H9 (cell line): Measurements from ENCODE around the gene CLSTN3. TPM values are rescaled to one million over a fixed set of nuclear protein-coding genes. Genes with fewer than 3 reads are reported as not detected.
A peak's percentile ranks its signal among the peaks of the same experiment; 100 is the strongest.

Experiments used
- DNase-seq: peaks from one replicate; pipeline ENCODE4 v3.0.0-alpha.2; 2017
- H2AFZ ChIP-seq: one replicate; pipeline ENCODE4 v1.6.1; 2013; ENCODE audit warnings: mild to moderate bottlenecking, low read length, control low read depth, moderate library complexity
- H2AK5ac ChIP-seq: 2 replicates; pipeline ENCODE4 v1.6.1; 2013; ENCODE audit warnings: low read length, control low read depth, mixed read lengths; ENCODE audit not compliant: insufficient read length
- H2BK120ac ChIP-seq: one replicate; pipeline ENCODE4 v1.6.1; 2013; ENCODE audit warnings: low read depth, mild to moderate bottlenecking, low read length, control low read depth, inconsistent platforms; ENCODE audit not compliant: poor library complexity, severe bottlenecking
- H2BK12ac ChIP-seq: 2 replicates; pipeline ENCODE4 v1.6.1; 2013; ENCODE audit warnings: low read length, control low read depth, mixed read lengths, low read depth; ENCODE audit not compliant: insufficient read length
- H2BK15ac ChIP-seq: 2 replicates; pipeline ENCODE4 v1.6.1; 2013; ENCODE audit warnings: low read depth, low read length, control low read depth
- H2BK20ac ChIP-seq: one replicate; pipeline ENCODE4 v1.6.1; 2013; ENCODE audit warnings: low read depth, mild to moderate bottlenecking, low read length, control low read depth, inconsistent platforms; ENCODE audit not compliant: poor library complexity, severe bottlenecking
- H2BK5ac ChIP-seq: 2 replicates; pipeline ENCODE4 v1.6.1; 2013; ENCODE audit warnings: low read length, control low read depth, mixed read lengths; ENCODE audit not compliant: insufficient read length
- H3K14ac ChIP-seq: 2 replicates; pipeline ENCODE4 v1.6.1; 2013; ENCODE audit warnings: low read length, control low read depth; ENCODE audit not compliant: insufficient read depth
- H3K18ac ChIP-seq: 2 replicates; pipeline ENCODE4 v1.6.1; 2013; ENCODE audit warnings: low read depth, mild to moderate bottlenecking, mixed read lengths, low read length, control low read depth; ENCODE audit not compliant: insufficient read length
- H3K23ac ChIP-seq: 2 replicates; pipeline ENCODE4 v1.6.1; 2013; ENCODE audit warnings: low read length, control low read depth, mixed read lengths, low read depth; ENCODE audit not compliant: insufficient read length
- H3K23me2 ChIP-seq: 2 replicates; pipeline ENCODE4 v1.6.1; 2013; ENCODE audit warnings: low read depth, mild to moderate bottlenecking, mixed read lengths, low read length, control low read depth; ENCODE audit not compliant: insufficient read length, poor library complexity, severe bottlenecking
- H3K27ac ChIP-seq: 2 replicates; pipeline ENCODE4 v1.5.1; 2013; ENCODE audit warnings: low read length, control low read depth, mixed read lengths, low read depth; ENCODE audit not compliant: insufficient read length
- H3K27me3 ChIP-seq: 2 replicates; pipeline ENCODE4 v1.6.1; 2013; ENCODE audit warnings: low read length, control low read depth, inconsistent platforms; ENCODE audit not compliant: insufficient read depth
- H3K4ac ChIP-seq: 2 replicates; pipeline ENCODE4 v1.6.1; 2013; ENCODE audit warnings: low read depth, mild to moderate bottlenecking, control low read depth, inconsistent platforms, low read length, moderate library complexity
- H3K4me1 ChIP-seq: 2 replicates; pipeline ENCODE4 v1.6.1; 2013; ENCODE audit warnings: low read length, control low read depth, inconsistent platforms; ENCODE audit not compliant: insufficient read depth
- H3K4me2 ChIP-seq: 2 replicates; pipeline ENCODE4 v1.6.1; 2013; ENCODE audit warnings: low read length, control low read depth, mixed read lengths; ENCODE audit not compliant: insufficient read length, insufficient read depth
- H3K56ac ChIP-seq: 2 replicates; pipeline ENCODE4 v1.6.1; 2013; ENCODE audit warnings: low read depth, mild to moderate bottlenecking, mixed read lengths, low read length, control low read depth; ENCODE audit not compliant: insufficient read length
- H3K79me1 ChIP-seq: 2 replicates; pipeline ENCODE4 v1.6.1; 2013; ENCODE audit warnings: low read depth, mild to moderate bottlenecking, moderate library complexity, low read length, control low read depth, inconsistent platforms; ENCODE audit not compliant: insufficient read depth, poor library complexity, severe bottlenecking
- H3K79me2 ChIP-seq: 2 replicates; pipeline ENCODE4 v1.6.1; 2013; ENCODE audit warnings: low read length, control low read depth, inconsistent platforms; ENCODE audit not compliant: insufficient read depth
- H3K9ac ChIP-seq: 2 replicates; pipeline ENCODE4 v1.6.1; 2013; ENCODE audit warnings: low read length, control low read depth, mixed read lengths; ENCODE audit not compliant: insufficient read length; ENCODE audit errors: extremely low read depth
- H3K9me3 ChIP-seq: one replicate; pipeline ENCODE4 v1.6.1; 2013; ENCODE audit warnings: low read depth, low read length, inconsistent platforms; ENCODE audit not compliant: control insufficient read depth
- H3T11ph ChIP-seq: one replicate; pipeline ENCODE4 v1.6.1; 2013; ENCODE audit warnings: mild to moderate bottlenecking, low read length, control low read depth, inconsistent platforms
- H4K20me1 ChIP-seq: one replicate; pipeline ENCODE4 v1.6.1; 2013; ENCODE audit not compliant: control insufficient read depth, insufficient read length, insufficient read depth
- H4K5ac ChIP-seq: 2 replicates; pipeline ENCODE4 v1.6.1; 2013; ENCODE audit warnings: low read depth, mild to moderate bottlenecking, mixed read lengths, low read length, control low read depth; ENCODE audit not compliant: insufficient read length
- H4K8ac ChIP-seq: replicated peaks from 2 replicates; pipeline ENCODE4 v1.6.1; 2013; ENCODE audit warnings: low read length, control low read depth, mixed read lengths, low read depth; ENCODE audit not compliant: insufficient read length
- H4K91ac ChIP-seq: 2 replicates; pipeline ENCODE4 v1.6.1; 2013; ENCODE audit warnings: low read depth, mild to moderate bottlenecking, moderate library complexity, mixed read lengths, low read length, control low read depth; ENCODE audit not compliant: insufficient read length
- H3K27ac Mint-ChIP-seq, 3 experiments: 2 replicates in 2 of 3; 3 replicates in 1 of 3; pipeline ENCODE4 v1.8.0; 2020 to 2021; ENCODE audit warnings: mixed read lengths in 3 of 3, mild to moderate bottlenecking in 1 of 3, moderate library complexity in 1 of 3
- H3K27me3 Mint-ChIP-seq: 2 replicates; pipeline ENCODE4 v1.8.0; 2021; ENCODE audit warnings: low read depth, mild to moderate bottlenecking, moderate library complexity, mixed read lengths
- H3K36me3 Mint-ChIP-seq, 3 experiments: 2 replicates in 2 of 3; 3 replicates in 1 of 3; pipeline ENCODE4 v1.8.0; 2020 to 2021; ENCODE audit warnings: low read depth in 3 of 3, mixed read lengths in 3 of 3; ENCODE audit not compliant: insufficient read depth in 1 of 3
- H3K4me1 Mint-ChIP-seq, 2 experiments: 2 replicates each; pipeline ENCODE4 v1.8.0; 2020; ENCODE audit warnings: mixed read lengths in 2 of 2
- H3K4me3 Mint-ChIP-seq, 2 experiments: 2 replicates in 1 of 2; 3 replicates in 1 of 2; pipeline ENCODE4 v1.8.0; 2020 to 2021; ENCODE audit warnings: mild to moderate bottlenecking in 2 of 2, mixed read lengths in 2 of 2, moderate library complexity in 1 of 2
- H3K9me3 Mint-ChIP-seq, 2 experiments: 2 replicates in 1 of 2; 3 replicates in 1 of 2; pipeline ENCODE4 v1.8.0; 2020; ENCODE audit warnings: mild to moderate bottlenecking in 2 of 2, mixed read lengths in 2 of 2, moderate library complexity in 1 of 2
- WGBS: extraction: QIAGEN DNeasy Blood & Tissue Kit; methylation state at CpG from one replicate; pipeline ENCODE4 v1.1.7; 2013; ENCODE audit warnings: missing lambda C conversion rate, low lambda C conversion rate, mixed read lengths; ENCODE audit not compliant: insufficient read length; ENCODE audit errors: extremely low coverage; 5-methylcytosine and 5-hydroxymethylcytosine counted together
- total RNA-seq: library from RNA; stranded (reverse); gene quantifications from 2 replicates; pipeline ENCODE4 v1.2.1, GENCODE V29; 2021
- TF ChIP-seq, protein P1 (sequence below): fragments of 200-600 bp; sonication (generic); conservative IDR thresholded peaks from 3 replicates; pipeline ENCODE4 v1.8.0; 2021; ENCODE audit warnings: antibody characterized with exemption, mild to moderate bottlenecking

CLSTN3 gene
- total RNA-seq, 1 experiment from 2014 or later = 26.2 TPM

GRCh38 chr12:7120166-7120565 is 10.0 kb upstream of the CLSTN3 start:
- no CpG with 5 or more reads among the region's 5 CpGs for WGBS

More at GRCh38 chr12:7120166-7120565, 10.0 kb upstream of the CLSTN3 start:
- Mint-ChIP-seq H3K27ac (peak overlapping the region in 1 of 3 experiments; percentile 57; a peak in 1 of 7 replicates), H3K9me3 (no peaks in the 10 kb centered on the region), H3K4me3 (no peak overlapping the region), H3K36me3 (no peaks in the 10 kb centered on the region; a peak in 1 of 7 replicates), H3K4me1 (peaks cover 3 to 11% of the 10 kb centered on the region in 2 experiments; a peak in 3 of 4 replicates), H3K27me3 (peaks cover 8% of the 10 kb centered on the region)
- H2BK12ac ChIP-seq = no peak overlapping the region
- no peak overlapping the region for H3K18ac ChIP-seq
- H2AK5ac ChIP-seq = no peak overlapping the region
- no peak overlapping the region for H2BK15ac ChIP-seq
- H2BK5ac ChIP-seq = no peak overlapping the region
- no peaks in the 10 kb centered on the region for H3K23me2 ChIP-seq
- H3K14ac ChIP-seq = no peak overlapping the region
- no peaks in the 10 kb centered on the region for H3K27me3 ChIP-seq
- H4K5ac ChIP-seq = no peak overlapping the region
- H3K23ac ChIP-seq = no peak overlapping the region
- no peak overlapping the region for H2AFZ ChIP-seq
- H3K56ac ChIP-seq = no peak overlapping the region
- no peak overlapping the region for H3K9ac ChIP-seq
- TF ChIP-seq, protein P1, sequence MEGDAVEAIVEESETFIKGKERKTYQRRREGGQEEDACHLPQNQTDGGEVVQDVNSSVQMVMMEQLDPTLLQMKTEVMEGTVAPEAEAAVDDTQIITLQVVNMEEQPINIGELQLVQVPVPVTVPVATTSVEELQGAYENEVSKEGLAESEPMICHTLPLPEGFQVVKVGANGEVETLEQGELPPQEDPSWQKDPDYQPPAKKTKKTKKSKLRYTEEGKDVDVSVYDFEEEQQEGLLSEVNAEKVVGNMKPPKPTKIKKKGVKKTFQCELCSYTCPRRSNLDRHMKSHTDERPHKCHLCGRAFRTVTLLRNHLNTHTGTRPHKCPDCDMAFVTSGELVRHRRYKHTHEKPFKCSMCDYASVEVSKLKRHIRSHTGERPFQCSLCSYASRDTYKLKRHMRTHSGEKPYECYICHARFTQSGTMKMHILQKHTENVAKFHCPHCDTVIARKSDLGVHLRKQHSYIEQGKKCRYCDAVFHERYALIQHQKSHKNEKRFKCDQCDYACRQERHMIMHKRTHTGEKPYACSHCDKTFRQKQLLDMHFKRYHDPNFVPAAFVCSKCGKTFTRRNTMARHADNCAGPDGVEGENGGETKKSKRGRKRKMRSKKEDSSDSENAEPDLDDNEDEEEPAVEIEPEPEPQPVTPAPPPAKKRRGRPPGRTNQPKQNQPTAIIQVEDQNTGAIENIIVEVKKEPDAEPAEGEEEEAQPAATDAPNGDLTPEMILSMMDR = no peak
- no peaks in the 10 kb centered on the region for H3K9me3 ChIP-seq
- H2BK20ac ChIP-seq = no peak overlapping the region
- H3K79me2 ChIP-seq = no peaks in the 10 kb centered on the region
- no peak overlapping the region for H3K4ac ChIP-seq
- H3K79me1 ChIP-seq = no peaks in the 10 kb centered on the region
- H4K91ac ChIP-seq = no peak overlapping the region
- H3K4me1 ChIP-seq = no peaks in the 10 kb centered on the region
- no peak overlapping the region for H3K4me2 ChIP-seq
- DNase-seq = no peak
- no peaks in the 10 kb centered on the region for H4K20me1 ChIP-seq
- H4K8ac ChIP-seq = no peak overlapping the region
- no peak overlapping the region for H3T11ph ChIP-seq
- H2BK120ac ChIP-seq = no peak overlapping the region
- H3K27ac ChIP-seq = no peak overlapping the region
